ENCODE measurements around the gene STXBP3.
A peak's percentile ranks its signal among the peaks of the same experiment; 100 is the strongest.
"Not testable (repeated sequence)": the region's sequence is repeated elsewhere in the genome, so short reads cannot be mapped to it uniquely, and the experiment has no call there.

The STXBP3 gene

GRCh38 chr1:108746382-108747170 lies at the start of gene STXBP3:
Gene STXBP3 (plus strand): TSS chr1:108746674. CDS start chr1:108746738, 64 bp downstream.
- peak; percentile 100 for DNase-seq (ENCODE audit: low read depth)

- no peak for DNase-seq (ENCODE audit: low read depth)
These were observed 46.8 kb upstream of the STXBP3 start for GRCh38 chr1:108699375-108700332.

- DNase-seq (ENCODE audit: low read depth): no peak
These were observed 45.2 kb upstream of the STXBP3 start for GRCh38 chr1:108701176-108701849.

GRCh38 chr1:108702109-108702508 lies 44.4 kb upstream of the STXBP3 start:
- not testable (repeated sequence) for DNase-seq (ENCODE audit: low read depth)

GRCh38 chr1:108703939-108704338 lies 42.5 kb upstream of the STXBP3 start:
- DNase-seq (ENCODE audit: low read depth): no peak

- no peak for DNase-seq (ENCODE audit: low read depth)
These were observed 42.0 kb upstream of the STXBP3 start for GRCh38 chr1:108704496-108704895.

- DNase-seq (ENCODE audit: low read depth): no peak
These were observed 39.8 kb upstream of the STXBP3 start for GRCh38 chr1:108706643-108707042.

- DNase-seq (ENCODE audit: low read depth): no peak
These were observed 37.5 kb upstream of the STXBP3 start for GRCh38 chr1:108708691-108709660.

GRCh38 chr1:108712606-108713150 lies 33.8 kb upstream of the STXBP3 start, which contains the start of gene FNDC7:
Gene FNDC7 (plus strand): TSS chr1:108712908. CDS start chr1:108712934, 26 bp downstream.
- DNase-seq (ENCODE audit: low read depth): no peak

GRCh38 chr1:108715932-108716331 lies 30.5 kb upstream of the STXBP3 start:
- no peak for DNase-seq (ENCODE audit: low read depth)

GRCh38 chr1:108716437-108717230 lies 29.8 kb upstream of the STXBP3 start:
- DNase-seq (ENCODE audit: low read depth): no peak

GRCh38 chr1:108717774-108718316 lies 28.6 kb upstream of the STXBP3 start:
- no peak for DNase-seq (ENCODE audit: low read depth)

- no peak for DNase-seq (ENCODE audit: low read depth)
These were observed 27.4 kb upstream of the STXBP3 start for GRCh38 chr1:108718927-108719655.

- DNase-seq (ENCODE audit: low read depth): no peak
These were observed 26.6 kb upstream of the STXBP3 start for GRCh38 chr1:108719656-108720435.

- no peak for DNase-seq (ENCODE audit: low read depth)
These were observed 24.2 kb upstream of the STXBP3 start for GRCh38 chr1:108722292-108722691.

GRCh38 chr1:108725906-108726305 lies 20.6 kb upstream of the STXBP3 start:
- no peak for DNase-seq (ENCODE audit: low read depth)

- no peak for DNase-seq (ENCODE audit: low read depth)
These were observed 18.0 kb upstream of the STXBP3 start for GRCh38 chr1:108728327-108728923.

- DNase-seq (ENCODE audit: low read depth): no peak
These were observed 17.0 kb upstream of the STXBP3 start for GRCh38 chr1:108729481-108729880.

Data from stimulated activated CD8-positive, alpha-beta memory T cell treated with anti-CD3 and anti-CD28 coated beads, Interleukin-15, amount 100 ng/mL, for 24 hours (primary cell).